Measurements from ENCODE around the gene SERINC5.

SERINC5 gene

DNA sequence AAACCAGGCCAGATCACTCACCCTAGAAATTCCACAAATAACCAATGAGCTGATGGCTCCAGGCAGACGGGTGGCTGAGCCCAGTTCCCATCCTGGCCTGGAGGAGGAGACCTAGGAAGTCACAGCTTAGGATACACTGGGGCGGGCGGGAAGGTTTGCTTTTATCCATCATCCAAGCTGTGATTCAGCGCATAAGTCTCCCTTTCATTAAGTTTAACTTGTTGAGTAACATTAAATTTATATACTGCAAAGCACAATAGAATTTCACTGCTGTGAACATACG lies 165.0 kb downstream of the SERINC5 start:
- DNase-seq: no peak

DNA sequence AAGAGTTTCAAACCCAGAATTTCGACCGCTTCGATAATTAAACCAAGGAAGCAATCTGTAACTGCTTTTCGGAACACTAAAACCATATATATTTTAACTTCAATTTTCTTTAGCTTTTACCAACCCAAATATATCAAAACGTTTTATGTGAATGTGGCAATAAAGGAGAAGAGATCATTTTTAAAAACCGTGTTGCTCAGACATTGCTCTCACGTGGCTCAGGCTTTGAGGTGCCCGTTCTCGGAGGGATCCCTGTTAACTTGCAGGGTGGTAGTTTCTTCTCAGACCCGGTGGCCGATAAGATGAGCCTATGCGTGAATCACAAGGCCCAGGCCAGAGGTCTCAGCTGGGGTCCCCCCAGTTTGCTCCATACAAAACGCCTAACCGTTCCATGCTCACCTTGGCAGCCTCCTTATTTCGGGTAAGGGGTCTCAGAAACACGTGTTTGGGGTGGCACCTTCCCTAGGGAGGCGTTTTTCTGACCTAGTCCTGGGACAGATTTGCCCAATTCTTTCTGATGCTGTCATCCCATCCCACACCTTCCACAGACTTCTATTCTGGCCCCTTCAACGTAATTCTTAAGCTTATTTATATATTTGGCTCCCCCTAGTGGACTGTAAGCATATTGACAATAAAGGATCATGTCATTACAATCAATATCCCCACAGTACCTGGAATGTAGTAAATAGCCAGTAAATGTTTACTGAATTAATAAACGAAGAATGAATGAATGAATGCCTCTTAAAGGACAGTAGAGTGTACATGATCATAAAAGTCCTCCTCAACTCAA lies 172.6 kb downstream of the SERINC5 start:
- no peak for DNase-seq

DNA sequence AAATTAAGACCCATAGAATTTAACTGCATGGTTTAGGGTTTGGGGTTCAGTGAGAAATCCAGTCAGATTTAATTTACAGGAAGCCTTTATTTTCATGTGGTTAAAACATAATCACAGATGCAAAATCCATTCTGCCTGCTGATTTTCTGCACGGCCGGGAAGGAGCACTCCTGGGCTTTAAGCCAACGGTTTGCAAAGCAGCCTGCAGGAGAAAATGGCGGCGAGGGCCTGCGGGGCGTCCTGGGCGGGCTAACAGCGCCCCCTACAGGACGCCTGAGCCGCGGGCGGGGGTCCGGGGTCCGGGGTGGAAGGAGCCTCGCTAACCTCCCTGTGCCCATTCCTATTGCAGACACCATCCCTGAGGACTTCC lies 173.1 kb downstream of the SERINC5 start:
- peak; percentile 50 for DNase-seq

DNA sequence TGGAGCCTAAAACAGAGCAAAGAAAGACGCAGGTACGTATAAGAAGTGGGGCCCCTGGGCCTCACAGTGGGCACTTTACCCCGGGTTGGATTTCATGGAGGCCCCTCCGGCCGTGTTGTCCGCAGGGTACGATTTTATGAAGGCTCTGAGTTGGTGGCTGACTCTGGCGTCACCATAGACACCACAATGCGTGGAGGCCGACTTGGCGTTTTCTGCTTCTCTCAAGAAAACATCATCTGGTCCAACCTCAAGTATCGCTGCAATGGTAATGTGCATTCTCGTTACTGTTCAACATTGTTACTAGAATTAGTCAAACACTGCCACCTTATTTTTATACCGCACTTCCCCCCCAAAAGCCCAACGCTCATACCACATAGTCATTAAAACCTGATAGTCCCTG lies 173.6 kb downstream of the SERINC5 start:
- no peak for DNase-seq

DNA sequence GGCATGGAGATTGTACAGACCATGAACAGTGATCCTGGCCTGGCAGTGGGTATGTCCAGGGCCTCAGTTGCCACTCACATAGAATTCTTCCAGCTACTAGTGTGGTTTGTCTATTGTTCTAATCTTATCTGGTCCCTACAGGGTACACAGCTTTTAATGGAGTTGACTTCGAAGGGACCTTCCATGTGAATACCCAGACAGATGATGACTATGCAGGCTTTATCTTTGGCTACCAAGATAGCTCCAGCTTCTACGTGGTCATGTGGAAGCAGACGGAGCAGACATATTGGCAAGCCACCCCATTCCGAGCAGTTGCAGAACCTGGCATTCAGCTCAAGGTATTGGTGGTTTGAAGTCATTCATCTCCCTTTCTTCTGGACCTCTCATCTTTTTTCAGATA lies 176.9 kb downstream of the SERINC5 start:
- no peak for DNase-seq

DNA sequence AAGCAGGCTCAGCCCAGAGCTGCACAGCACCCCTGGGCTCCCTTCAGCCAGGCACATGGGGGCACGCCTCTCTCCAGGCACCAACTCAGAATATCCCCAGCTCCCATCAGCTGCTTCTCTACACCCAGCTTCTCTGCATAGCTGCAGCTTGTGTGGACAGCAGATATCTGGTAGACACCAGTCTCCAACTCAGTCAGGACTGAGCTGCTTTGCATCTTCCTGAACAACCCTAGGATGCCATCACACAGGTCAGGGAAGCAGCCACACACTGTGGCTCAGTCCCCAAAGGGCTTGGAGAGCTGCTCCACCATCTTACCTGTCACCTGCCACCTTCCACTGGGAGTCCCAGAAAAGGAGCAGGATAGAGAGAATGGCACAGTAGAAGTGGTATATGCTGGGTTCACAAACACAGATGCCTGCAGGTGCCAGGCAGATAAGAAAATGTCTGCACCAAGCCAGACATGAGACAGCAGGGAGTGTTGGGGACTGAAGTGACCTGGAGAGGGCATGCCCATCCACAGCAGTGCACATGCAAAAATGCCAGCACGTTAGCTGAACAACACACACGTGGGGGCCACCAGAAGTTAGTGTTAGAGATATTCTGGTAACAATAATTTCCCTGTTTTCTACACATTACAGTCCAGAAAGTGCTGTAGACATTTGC lies 178.7 kb downstream of the SERINC5 start:
- DNase-seq: no peak

DNA sequence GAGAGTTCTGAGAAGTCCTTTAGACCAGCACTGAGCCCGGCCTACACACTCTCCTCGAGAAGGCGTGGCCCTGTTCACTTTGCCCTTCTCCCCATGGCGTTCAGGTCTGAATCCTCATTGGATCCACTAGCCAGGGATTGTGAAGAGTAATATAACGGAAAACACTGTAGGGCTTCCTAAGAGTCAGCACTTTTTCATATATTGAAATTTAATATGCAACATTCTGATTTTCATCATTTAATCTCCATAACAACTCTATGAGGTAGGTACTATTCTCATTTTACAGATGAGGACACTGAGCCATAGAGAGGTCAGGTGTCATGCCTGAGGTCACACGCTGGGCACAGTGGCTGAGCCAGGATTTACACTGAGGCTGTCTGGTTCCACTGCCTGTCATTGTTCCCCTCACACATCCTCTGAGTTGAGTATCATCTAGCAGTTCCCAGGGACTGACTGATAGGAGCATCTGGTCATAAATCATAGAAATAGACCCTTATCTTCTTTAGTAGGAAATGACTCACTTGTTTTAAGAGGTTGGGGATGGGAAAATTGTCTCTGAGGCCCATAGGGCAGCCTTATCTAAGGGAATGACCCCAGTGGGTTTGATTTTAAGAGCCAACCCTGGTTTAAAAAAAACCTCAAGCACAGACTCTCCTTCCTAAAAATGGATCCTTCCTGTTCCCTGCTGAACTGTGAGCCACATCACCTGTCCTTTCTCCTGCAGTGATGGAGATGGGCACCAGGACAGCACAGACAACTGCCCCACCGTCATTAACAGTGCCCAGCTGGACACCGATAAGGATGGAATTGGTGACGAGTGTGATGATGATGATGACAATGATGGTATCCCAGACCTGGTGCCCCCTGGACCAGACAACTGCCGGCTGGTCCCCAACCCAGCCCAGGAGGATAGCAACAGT lies 179.5 kb downstream of the SERINC5 start:
- no peak for DNase-seq

DNA sequence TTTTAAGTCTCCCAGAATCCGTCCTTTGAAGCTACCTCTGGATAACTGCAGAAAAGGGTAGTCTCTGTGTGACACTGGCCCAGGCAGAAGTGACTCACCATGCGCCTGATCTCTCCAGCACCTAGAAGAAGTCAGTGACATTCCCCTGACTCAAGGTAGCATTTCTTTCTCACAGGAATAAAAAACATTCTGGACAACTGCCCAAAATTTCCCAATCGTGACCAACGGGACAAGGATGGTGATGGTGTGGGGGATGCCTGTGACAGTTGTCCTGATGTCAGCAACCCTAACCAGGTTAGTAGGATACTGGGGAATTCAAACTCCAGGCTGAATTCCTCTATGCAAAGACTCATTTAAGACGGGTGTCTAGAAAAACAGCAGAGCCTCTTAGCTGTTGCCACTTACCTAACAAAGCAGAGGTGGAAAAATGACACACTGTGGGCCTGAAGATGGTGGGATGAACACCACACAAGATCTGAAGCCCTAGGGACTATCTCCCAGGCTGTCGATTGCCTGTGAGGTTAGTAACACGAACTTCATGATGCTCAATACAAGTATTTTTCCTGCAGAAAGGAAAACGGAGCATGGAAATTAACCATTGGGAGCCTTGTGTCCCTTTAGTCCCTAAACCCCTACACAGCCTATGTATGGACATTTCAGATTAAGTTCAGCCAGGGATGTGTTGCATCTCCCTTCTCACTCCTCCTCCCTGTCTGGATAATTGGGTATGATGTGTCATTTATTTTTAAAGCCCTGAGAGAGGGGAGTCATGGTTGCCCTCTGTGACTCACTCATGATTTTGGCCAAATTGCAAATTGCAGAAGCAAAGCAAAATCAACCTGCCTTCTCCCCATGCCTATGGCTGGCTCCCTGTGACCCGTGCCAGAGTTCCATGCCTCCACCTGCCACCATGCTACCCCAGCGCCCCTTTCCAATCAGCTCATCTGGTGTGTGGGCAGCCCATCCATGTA lies 183.5 kb downstream of the SERINC5 start:
- DNase-seq: no peak

DNA sequence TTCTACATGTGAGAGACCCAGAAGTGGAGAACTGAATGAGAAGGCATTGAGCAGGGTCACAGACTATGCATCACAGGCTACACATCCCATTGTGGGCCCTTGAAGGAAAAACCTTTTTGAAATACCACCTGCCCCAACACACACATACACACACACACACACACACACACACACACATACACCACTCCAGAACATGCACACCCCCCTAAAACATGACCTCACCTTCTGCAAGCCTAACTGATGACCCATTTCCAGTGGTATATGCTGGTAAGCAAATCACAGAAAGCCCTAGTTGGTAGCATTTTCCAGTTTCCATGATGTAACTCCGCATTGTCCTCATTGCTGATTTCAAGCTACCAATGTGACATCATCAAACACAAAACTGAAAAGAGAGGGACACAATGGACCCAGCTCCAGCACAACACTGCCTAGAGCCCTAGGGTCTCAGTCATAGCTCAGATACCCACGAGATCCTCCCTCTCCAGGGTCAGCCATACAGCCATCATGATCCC lies 184.3 kb downstream of the SERINC5 start:
- DNase-seq: no peak

DNA sequence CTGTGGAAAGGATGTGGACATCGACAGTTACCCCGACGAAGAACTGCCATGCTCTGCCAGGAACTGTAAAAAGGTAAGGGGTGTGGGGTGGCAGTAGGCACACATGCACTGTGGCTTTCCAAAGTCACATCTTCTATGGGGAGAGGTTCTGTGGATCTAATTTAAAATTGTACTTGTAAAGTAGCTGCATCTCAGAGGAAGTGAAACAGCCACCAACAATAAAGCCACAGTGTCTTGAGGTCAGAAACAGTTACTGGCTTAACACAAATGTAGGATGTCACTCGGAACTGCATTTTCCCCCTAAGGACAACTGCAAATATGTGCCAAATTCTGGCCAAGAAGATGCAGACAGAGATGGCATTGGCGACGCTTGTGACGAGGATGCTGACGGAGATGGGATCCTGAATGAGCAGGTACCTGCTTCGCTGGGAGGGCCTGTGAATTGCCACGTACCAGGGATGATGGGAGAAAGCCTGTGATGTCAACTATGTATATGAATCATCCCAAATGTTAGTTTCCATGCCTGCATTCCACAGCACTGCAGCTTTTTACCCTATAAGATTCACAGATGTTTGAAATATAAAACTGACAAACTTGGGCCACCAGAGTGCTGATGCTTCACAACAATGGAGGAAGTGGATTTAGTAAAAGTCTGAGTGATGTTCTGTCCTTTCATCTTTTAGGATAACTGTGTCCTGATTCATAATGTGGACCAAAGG lies 185.4 kb downstream of the SERINC5 start:
- DNase-seq: no peak

DNA sequence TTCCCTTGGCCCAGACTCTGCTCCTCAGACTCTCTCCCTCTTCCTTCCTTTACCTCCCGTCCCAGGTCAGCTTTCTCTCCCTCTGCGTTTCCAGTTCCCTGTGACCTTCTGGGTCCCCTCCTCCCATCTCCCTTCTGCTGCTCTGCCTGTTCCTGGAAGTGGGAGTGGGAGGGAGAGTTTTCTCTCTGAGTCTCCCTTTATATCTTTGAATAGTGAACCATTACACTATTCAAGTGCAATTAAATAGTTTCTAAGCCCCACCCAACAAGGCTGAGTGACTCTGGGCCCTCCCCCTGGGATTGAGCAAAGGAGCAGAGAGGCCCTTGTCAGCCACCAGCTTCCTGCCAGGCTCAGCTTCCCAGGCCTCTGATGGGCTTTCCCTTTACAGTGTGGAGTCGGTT lies 185.9 kb downstream of the SERINC5 start:
- DNase-seq: peak; percentile 55

DNA sequence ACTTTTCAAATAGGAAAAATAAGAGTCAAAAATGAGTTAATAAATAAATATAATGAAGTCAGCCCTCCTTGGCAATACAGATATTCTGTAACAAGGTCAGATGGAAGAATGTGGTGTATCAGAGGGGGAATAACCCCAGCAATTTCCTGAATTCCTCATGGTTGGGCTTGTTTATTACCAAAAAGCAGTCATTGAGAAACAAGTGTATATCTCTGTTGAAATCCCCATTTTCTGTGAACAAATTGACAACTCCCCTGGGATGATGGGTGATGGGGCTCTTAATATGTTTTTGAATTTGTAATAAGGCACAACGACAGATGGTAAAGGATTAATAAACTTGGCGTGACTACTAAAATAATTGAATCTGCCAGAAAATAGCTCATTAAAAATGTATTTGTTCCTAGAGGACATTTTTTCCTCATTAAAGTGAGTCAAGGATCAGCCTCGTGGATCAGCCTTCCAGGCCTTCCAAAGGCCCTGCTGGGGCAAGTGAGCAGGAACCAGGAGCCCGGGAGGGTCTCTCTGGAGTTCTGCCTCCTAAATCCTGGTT lies 186.5 kb downstream of the SERINC5 start:
- peak; percentile 95 for DNase-seq

DNA sequence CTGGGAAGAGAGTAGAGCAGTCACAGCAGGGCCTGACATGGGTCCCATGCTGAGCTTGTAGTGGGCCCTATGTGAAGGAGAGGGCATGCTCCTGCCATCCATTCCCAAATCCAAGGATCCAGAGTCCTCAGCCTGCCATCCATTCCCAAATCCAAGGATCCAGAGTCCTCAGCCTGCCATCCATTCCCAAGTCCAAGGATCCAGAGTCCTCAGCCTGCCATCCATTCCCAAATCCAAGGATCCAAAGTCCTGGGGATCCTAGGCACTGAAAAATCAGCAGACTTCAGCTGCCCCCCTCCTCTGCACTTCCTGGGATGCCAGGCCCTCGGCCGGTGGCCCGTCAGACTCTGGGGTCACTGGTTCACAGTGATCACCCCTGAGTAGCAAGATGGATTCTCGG lies 187.1 kb downstream of the SERINC5 start:
- DNase-seq: no peak

DNA sequence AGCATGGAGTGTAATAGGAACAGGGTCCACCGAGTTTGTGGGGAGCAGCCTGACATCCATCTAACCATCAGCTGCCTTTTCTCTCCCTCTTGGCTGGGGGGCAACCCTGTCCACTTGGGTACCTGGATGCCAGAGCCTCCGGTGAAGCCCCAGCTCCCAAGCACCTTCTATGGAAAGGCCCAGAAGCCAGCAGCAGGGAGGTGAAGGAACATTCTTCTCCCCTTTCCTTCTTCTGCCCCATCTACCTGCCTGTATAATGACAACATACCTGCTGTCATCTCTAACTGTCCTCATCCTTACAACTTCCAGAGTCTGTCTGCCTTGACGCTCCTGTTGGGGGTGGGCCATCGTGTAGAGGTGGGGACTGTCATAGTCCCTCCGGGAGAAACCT lies 187.6 kb downstream of the SERINC5 start:
- no peak for DNase-seq

DNA sequence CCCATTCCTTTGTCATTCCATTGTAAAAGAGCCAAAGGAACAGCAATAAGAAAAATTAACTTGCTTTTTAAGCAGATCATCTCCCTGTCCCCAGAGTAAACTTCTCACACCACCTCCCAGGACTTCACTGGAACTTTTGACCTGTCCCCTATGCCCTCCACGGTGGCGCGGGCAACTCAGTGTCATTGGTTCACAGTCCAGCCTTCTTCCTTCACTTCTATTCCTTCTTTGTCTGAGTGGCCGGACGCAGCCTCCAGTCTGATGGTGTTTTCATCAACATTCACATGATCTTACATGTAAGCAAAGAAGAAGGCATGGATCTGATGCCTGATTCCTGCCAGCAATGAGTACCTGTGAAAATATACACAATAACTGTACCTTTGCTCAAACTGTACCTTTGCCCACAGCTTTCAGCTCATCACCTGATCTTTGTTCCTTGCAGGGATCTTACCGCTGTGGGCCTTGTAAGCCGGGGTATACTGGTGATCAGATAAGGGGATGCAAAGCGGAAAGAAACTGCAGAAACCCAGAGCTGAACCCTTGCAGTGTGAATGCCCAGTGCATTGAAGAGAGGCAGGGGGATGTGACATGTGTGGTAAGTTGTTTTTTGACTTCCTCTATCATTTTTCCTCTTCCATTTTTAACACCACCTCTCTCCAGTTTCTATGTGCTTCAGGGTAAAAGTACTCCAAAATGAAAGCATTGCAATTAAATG lies 188.2 kb downstream of the SERINC5 start:
- no peak for DNase-seq

DNA sequence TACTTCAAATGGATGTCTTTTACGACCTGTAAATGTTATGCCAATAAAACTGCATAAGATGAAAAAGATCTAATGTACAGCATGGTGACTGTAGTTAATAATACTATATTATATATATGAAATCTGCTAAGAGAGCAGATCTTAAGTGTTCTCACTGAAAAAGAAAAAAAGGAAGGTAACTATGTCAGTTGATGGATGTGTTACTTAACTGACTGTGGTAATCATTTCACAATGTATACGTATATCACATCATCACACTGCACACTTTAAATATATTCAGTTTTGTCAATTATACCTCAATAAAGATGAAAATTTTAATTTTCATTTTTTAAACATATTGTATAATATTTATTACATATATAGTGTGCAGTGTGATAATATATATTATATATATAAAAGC lies 188.8 kb downstream of the SERINC5 start:
- DNase-seq: no peak

DNA sequence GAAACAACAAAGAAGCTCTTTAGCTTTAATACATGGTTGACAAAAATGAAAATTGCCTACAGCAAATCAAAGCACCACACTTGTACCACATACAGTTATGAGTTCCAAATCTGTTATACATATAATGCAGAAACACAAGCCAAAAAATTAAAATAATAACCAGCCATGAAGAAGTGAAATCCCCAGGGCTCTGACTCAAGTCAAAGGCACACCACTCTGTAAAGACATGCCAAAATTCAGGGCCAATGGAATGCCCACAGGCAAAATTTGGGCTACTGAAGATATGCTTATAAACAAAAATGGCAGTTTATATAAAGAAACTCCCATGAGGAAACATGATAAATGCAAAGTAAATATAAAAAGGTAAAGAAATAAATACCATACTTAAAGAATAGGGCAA lies 191.7 kb downstream of the SERINC5 start:
- DNase-seq: no peak

All from NCI-H524 treated with DMSO at 0.1 percent for 48 hours (cell line).